Central memory CD4-positive, alpha-beta T cell (primary cell): Measurements from ENCODE around the gene PARS2.

Experiments
- DNase-seq: peaks from one replicate; pipeline ENCODE4 v3.0.0; 2022
- total RNA-seq, 3 experiments: gene quantifications; one replicate each; lab custom pipeline; 2026; lab: John Stamatoyannopoulos, UW

PARS2 gene
- total RNA-seq, result 2.1 to 9.1 (median 7.9) reads per million in 3 experiments

DNA sequence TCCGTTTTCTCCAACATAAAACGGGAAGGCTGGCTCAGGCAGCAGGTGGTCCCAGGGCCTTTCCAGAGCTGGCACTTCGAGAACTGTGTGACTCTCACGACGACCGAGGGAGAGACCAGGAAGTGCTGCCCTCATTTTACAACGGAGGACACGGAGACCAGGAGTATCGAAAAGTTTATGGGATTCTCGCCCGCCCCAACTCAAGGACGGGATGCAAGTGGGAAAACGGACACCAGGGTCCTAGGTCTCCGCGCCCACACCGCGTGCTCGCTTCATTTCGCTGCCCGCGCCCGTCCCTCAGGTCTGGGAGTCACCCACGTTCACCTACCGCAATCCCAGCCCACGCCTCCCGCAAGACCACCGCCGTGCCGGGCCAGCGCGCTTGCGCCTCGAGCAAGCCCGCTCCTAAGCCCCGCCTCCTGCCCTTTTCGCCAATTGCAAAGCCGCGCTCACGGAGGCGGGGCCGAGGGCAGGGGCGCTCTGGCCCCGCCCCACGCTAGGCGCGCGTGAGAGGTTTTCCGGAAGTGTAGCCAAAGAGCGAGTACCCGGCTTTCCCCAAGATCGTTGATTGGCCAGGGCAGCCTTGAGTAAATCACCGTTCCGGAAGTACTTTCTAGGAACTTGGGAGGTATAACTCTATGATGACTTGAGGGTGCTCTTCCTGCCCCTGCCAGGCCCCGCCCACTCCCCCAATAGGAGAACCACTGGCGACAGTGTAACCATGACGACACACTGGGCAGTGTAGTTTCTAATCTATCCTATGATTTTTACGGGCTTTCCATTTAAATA is at the start of gene PARS2:
PARS2 (minus strand) TSS at position 391 of the 789 bp plus-strand sequence. CDS start 5,362 bp downstream, outside the sequence.
- DNase-seq, result peak; percentile 97

- no peak for DNase-seq
These were observed 49.8 kb upstream of the PARS2 start for GRCh38 chr1:54814126-54814498.

- DNase-seq, result no peak
These were observed 49.3 kb upstream of the PARS2 start for GRCh38 chr1:54813485-54814125.

- no peak for DNase-seq
These were observed 48.6 kb upstream of the PARS2 start for GRCh38 chr1:54812801-54813484.

GRCh38 chr1:54811739-54812655 is 47.7 kb upstream of the PARS2 start:
- DNase-seq, result no peak

DNA sequence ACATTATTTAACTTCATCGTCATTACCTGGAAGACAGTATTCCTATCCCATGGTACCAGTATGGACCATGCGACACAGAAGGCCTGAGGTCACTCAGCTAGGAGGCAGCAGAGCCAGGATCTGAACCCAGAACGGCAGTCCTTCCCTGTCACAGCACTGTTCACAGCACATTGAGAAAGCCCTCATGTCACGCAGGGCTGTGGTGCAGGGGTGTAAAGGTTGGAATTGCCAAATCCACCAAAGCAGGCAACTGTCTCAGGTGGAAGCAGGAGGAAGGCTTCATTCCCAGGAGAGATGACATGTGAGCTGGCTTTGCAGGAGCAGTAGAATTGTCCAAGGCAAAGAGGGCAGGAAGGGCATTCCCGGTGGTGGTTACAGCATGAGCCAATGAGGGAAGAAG is 46.7 kb upstream of the PARS2 start:
- DNase-seq, result no peak

DNA sequence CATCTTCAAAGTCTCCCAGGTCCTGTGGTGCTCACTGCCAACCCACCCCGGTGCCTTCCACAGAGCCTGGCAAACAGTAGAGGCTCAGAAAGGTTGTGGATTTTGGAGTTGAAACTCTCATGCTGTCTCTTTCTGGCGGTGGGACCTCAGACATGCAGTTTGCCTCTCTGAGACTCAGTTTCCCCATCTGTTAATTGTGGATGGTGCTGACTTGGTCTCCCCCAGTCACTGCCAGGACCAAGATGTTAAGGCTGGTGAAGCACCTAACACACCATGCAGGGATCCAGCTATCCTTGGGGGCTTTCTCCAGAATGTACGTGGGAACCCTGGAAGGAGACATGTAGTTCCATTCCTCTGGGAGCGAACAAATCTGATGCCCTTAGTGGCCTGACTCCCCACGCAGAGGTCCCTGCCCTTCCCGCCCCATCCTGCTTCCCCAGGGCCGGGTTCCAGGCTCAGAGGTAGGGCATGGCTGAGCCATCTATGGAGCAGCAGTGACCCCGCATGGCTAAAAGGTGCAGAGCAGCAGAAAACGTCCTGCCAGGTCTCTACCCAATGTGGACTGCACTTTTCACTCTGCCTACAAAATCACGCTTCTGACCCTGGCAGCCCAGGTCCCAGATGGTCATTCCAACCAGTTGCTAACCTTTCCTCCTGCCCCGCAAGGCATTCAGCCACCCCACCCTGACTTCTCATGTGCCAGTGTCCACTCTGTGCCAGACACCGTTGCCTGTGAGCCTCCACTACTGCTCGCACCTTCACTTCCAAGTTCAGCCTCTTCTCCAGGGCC is 46.0 kb upstream of the PARS2 start:
- peak; percentile 41 for DNase-seq

DNA sequence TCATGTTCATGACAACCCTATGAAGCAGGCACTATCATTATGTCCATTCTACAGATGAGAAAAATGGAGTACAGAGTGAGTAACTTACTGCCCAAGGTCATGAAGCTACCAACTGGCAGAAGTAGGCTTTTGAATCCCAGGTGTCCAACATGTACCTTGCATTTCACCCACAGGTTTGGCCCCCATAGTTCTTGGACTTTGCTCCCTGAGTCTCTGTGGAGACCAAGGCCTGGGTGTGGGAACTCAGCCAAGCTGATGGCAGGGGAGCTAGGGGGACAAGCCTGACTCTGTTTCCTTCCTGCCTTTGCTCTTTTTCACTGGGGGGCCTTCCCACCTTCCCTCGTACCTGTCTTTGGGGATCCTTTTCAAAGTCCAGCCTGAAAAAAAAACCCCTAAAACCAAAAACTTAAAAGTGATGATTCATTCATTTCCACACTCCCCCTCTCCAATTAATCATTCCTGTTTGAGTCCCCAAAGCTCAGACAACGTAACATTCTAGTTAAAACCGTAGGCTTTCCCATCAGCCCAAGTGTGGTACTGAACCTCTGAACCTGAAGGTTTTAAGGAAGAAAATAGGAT is 45.3 kb upstream of the PARS2 start:
- no peak for DNase-seq

DNA sequence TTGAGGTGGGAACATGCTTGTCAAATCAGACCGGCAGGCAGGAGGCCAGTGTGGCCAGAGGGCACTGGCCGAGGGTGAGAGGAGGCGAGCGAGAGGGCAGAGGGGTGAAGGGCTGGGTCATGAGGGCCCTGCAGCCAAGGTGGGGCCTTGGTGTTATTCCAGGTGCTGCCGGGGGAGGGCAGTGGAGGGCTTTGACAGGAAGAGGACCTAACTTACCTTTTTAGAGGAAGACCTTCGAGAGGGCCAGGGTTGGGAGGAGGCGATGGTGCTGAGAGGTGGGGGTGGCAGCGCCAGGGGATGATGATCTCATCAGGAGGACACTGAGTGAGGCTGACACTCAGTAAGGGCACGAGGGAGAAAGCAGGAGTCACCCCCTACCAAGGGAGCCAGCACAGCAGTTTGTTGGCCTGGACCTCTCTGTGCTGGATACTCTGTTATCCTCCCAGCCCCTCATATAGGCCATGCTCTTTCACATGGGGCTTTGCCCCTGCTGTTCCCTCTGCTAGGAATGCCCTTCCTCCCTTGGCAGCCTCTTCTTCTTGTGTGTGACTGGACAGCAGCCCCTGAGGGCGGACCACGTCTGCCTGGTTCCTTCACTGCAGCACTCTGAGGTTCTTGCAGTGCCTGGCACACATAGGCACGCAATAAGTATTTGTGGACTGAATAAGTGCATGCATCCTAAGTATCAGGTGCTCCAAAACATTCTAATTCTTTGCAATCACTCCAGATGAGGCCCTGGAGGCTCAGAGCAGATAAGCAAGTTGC is 44.3 kb upstream of the PARS2 start:
- no peak for DNase-seq

DNA sequence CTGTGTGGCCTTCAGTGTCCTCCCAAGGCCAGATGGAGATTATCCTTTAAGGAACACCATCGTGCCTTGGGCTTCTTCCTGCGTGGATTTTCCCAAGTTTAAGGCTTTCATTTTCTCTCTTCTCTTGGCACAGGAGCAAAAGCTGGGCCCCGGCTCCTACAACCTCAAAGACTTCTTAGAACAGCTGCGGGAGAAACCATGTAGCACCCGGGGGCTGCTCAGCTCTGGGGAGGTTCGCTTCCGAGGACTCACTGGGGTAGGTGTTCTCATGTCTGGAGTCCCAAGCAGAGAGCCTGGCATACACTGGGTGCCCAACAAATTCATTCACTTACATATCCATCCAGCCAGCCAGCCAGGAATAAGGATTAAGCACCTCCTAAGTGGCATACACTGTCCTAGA is 43.4 kb upstream of the PARS2 start:
- DNase-seq, result no peak

- DNase-seq, result no peak
These were observed 42.7 kb upstream of the PARS2 start for GRCh38 chr1:54806931-54807611.

DNA sequence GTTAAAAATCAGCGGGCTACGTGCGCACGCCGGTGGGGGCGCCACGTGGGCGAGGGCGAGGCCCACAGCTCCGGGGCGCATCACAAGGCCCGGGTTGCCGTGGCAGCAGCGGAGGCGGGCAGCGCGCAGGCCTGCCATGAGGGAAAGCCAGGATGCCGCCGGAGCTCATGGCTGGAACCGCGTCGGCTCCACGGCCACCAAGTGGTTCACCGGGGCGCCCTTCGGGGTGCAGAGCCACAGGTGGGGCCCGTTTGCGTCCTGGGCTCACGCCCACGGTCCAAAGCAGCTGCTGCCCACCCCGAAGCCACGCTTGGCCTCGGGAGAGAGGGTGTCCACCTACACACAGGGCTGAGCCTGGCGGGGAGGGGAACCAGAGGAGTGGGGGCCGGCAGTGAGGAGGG is 41.7 kb upstream of the PARS2 start:
- DNase-seq, result no peak

DNA sequence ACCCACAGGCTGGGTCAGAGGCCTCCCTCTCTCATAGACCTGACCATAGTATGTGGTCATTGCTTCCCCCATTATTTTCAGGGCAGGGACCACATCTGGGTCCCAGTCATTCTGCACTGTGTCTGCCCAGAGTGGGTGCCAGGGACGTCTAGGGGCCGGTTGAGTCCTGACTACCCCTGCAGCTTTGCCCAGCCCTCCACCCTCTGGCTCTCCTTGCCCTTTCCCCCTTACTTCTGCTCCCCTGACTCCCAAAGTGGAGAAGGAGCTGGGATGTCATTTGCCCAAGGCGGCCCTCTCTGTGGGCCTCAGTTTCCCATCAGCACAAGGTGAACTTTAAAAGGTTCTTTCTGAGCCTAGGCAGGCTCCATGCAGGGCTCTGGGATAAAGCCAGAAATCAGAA is 41.1 kb upstream of the PARS2 start:
- DNase-seq, result no peak

- DNase-seq, result no peak
These were observed 40.3 kb upstream of the PARS2 start for GRCh38 chr1:54804471-54805132.

DNA sequence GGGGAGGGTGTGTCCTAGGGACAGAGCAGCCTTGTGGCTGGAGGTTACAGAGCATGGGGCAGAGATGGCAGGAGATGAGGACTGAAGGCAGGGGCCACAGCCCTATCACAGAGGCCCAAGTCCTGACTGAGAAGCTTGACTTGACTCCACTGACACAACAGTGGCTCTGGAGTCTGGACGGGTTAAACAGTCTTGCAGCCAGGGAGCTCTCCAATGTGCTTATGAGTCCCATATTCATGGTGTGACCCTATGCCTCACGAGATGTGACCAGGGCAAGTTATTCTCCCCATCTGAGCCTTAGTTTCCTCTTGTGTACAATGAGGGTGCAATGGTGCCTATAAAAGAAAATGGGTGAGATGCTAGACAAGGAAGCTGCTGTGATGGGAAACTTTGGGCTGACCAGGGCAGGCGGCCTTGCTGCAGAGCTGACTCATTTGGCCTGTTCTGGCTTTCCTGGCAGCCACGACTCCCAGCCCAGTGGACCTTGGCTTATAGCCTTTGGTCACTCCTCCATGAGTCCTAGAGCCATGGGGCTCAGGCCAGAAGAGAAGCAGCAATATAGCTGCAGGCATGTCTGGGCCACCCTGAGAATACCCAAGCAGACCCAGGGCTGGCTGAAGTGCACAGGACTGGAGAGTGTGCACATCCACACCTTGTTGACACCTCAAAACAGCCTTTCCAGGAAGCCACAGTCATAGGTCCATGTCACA is 39.6 kb upstream of the PARS2 start:
- no peak for DNase-seq

DNA sequence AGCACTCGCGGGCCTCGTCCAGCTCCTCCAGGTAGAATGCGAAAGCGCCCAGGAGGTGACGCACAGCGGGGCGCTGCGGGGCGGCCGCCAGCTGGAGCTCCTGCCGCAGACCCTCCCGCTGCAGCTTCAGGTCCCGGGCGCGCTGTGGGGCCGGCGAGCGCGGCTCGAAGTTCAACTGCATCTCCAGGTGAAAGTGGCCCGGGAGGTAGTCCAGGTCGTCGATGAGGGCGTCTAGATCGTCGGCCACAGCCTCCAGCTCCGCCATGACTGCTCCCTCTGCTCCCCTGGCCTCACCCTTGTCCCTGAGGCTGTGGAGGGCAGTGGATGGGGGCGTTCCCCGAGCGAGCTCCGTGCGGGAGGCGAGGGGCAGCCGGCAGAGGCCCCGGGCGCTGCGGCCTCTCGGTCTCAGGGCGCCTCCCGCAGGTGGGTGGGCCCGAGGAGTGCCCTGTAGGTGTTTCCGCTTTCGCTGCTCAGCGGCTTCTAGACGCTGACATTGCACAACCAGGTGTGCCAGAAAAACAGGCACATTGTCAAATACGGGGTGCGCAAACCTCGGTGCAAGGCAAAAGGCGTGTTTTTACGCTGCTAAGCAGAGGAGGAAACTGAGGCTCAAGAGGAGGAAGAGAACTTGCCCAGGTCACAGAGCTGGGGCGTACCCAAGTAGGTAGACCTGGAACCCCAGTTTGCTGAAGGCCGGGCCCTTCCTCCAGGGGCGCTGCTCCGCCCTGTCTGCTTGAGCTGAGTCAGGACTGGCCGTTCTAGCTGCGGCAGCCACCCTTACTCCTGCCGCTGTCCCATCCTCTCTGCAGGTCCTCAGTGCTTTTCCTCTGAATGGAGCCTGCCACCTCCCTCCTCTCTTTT is 36.8 kb upstream of the PARS2 start, which contains the start of gene TTC22:
TTC22 (minus strand) TSS at position 425 of the 861 bp plus-strand sequence; CDS start at position 265, 160 bp downstream.
- DNase-seq, result peak; percentile 67

DNA sequence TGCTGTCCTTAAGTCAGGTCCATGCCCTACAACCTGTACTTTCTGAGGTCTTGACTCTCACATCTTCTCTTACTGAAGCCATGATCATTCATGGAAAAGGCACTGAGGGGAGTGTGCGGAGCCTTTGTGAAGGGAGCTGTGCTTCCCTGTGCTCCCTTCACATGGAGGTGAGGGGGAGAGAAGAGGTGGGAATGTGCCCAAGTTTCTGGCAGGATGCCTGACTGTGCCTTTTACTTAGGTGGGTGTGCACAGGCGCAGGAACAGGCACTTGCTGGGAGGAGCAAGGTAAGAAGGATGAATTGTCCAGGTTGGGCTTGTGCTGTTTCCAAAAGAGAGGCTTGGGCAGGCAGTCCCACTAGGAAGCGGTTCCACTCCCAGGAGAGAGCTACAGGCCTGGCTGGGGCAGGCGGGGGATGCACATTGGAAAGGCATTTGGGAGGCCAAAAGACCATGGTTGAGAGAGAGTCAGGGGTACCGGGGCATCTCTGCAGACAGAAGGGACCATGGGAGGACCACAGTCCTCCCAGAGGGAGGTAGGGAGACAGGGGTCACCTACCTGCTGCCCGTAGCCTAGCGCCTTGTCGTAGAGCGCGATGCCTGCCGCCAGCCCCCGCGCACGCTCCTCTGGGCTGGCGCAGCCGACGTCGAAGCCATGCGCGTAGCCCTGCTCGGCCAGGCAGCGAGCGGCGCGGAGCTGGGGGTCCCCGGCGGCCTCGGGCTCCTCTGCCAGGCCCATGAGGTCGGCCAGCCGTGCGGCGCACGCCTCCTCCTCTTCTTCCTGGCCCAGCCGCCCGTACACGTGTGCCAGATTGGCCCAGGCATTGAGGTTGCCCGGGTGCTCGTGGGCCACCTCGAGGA is 35.9 kb upstream of the PARS2 start:
- no peak for DNase-seq
